SK-N-SH treated with all-trans-retinoic acid at 6 μM for 48 hours (cell line): Measurements from ENCODE around the gene HCRTR1.

Experiments used
- ARNTL ChIP-seq: fragments of 450-650 bp; formaldehyde crosslinking; IDR thresholded peaks from 2 replicates; pipeline ENCODE4 v1.5.0; 2020; ENCODE audit warnings: low read depth, mild to moderate bottlenecking, moderate library complexity, borderline replicate concordance
- ISL1 ChIP-seq: fragments of 250-450 bp; sonication (Bioruptor Pico); IDR thresholded peaks from 2 replicates; pipeline ENCODE4 v2.1.2; 2022; ENCODE audit warnings: mild to moderate bottlenecking, moderate library complexity
- PPARA ChIP-seq: fragments of 250-450 bp; sonication (Bioruptor Pico); IDR thresholded peaks from 2 replicates; pipeline ENCODE4 v1.5.0; 2020; ENCODE audit warnings: mild to moderate bottlenecking, borderline replicate concordance
- RARB ChIP-seq: fragments of 250-450 bp; sonication (Bioruptor Pico); IDR thresholded peaks from 2 replicates; pipeline ENCODE4 v1.8.0; 2021; ENCODE audit warnings: mild to moderate bottlenecking, moderate library complexity
- SNAI2 ChIP-seq: fragments of 250-450 bp; sonication (Bioruptor Pico); IDR thresholded peaks from 2 replicates; pipeline ENCODE4 v1.5.0; 2020; ENCODE audit warnings: mild to moderate bottlenecking, moderate library complexity
- ZFP3 ChIP-seq: fragments of 250-450 bp; sonication (Bioruptor Pico); IDR thresholded peaks from 2 replicates; pipeline ENCODE4 v1.5.0; 2020; ENCODE audit warnings: mild to moderate bottlenecking, moderate library complexity
- ZFP30 ChIP-seq: fragments of 450-650 bp; formaldehyde crosslinking; IDR thresholded peaks from 2 replicates; pipeline ENCODE4 v1.5.0; 2022; ENCODE audit warnings: mild to moderate bottlenecking, moderate library complexity
- ZNF565 ChIP-seq: fragments of 450-650 bp; formaldehyde crosslinking; conservative IDR thresholded peaks from 2 replicates; pipeline ENCODE4 v1.5.0; 2020; ENCODE audit warnings: low read depth, mild to moderate bottlenecking, moderate library complexity
- ZNF8 ChIP-seq: fragments of 450-650 bp; formaldehyde crosslinking; IDR thresholded peaks from 2 replicates; pipeline ENCODE4 v1.5.0; 2020; ENCODE audit warnings: mild to moderate bottlenecking, moderate library complexity
- TF ChIP-seq, protein P1 (sequence below): fragments of 250-450 bp; sonication (Bioruptor Pico); IDR thresholded peaks from 2 replicates; pipeline ENCODE4 v1.8.0; 2020; ENCODE audit warnings: mild to moderate bottlenecking, moderate library complexity, borderline replicate concordance

DNA sequence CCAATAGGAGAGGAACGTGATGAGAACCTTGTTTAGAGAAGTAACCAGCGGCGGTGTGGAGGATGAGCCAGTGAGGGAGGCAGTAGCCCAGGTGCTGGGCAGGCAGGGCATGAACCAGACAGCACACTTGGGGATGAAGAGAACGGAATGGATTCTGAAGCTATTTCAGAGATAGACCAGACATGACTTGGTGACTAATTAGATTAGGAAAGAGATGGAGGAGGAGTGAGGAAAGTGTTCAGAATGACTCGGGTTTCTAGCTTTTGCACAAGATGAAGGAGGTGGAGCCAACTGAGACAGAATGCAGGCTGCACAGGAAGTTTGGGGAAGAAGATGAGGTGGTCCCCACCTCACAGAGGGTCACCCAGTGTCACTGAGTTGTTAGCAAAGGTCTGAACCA, 22.1 kb downstream of the HCRTR1 start:
- TF ChIP-seq, protein P1, sequence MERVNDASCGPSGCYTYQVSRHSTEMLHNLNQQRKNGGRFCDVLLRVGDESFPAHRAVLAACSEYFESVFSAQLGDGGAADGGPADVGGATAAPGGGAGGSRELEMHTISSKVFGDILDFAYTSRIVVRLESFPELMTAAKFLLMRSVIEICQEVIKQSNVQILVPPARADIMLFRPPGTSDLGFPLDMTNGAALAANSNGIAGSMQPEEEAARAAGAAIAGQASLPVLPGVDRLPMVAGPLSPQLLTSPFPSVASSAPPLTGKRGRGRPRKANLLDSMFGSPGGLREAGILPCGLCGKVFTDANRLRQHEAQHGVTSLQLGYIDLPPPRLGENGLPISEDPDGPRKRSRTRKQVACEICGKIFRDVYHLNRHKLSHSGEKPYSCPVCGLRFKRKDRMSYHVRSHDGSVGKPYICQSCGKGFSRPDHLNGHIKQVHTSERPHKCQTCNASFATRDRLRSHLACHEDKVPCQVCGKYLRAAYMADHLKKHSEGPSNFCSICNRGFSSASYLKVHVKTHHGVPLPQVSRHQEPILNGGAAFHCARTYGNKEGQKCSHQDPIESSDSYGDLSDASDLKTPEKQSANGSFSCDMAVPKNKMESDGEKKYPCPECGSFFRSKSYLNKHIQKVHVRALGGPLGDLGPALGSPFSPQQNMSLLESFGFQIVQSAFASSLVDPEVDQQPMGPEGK (CRISPR knock-in tag), result no peak
- TF ChIP-seq SNAI2 (CRISPR knock-in tag), result no peak
- TF ChIP-seq RARB, result no peak
- TF ChIP-seq ZNF8 (CRISPR knock-in tag), result no peak
- no peak for TF ChIP-seq ZNF565 (CRISPR knock-in tag)
- no peak for TF ChIP-seq ZFP30
- TF ChIP-seq ISL1, result no peak
- TF ChIP-seq ARNTL (CRISPR knock-in tag), result no peak
- TF ChIP-seq ZFP3 (CRISPR knock-in tag), result no peak
- no peak for TF ChIP-seq PPARA (CRISPR knock-in tag)
